Lung microvascular endothelial cell (primary cell): ENCODE data around the gene TAF11L4. TPM values are rescaled to one million over a fixed set of nuclear protein-coding genes. Genes with fewer than 3 reads are reported as not detected.

ENCODE experiments used
- total RNA-seq: library from RNA; depleted of rRNA; stranded (reverse); fragments of >200 nt; gene quantifications from 2 replicates; pipeline ENCODE4 v1.2.1, GENCODE V29; 2014

TAF11L4 gene
- total RNA-seq, 1 donor from 2014 or later, result not detected

Other genes with a start within 250 kb of the TAF11L4 start
- gene TAF11L2, start 23.6 kb upstream of the TAF11L4 start, total RNA-seq, result not detected in 2 replicates
- gene TAF11L3, start 3.4 kb upstream of the TAF11L4 start, total RNA-seq, result not detected in 2 replicates
- gene TAF11L5, start 3.4 kb downstream of the TAF11L4 start, total RNA-seq, result not detected in 2 replicates
- not detected in 2 replicates for gene TAF11L6, start 6.9 kb downstream of the TAF11L4 start, total RNA-seq
- not detected in 2 replicates for gene TAF11L7, start 64.0 kb downstream of the TAF11L4 start, total RNA-seq
- gene TAF11L8, start 69.2 kb downstream of the TAF11L4 start, total RNA-seq, result not detected in 2 replicates
- gene TAF11L9, start 72.6 kb downstream of the TAF11L4 start, total RNA-seq, result not detected in 2 replicates
- gene TAF11L10, start 76.0 kb downstream of the TAF11L4 start, total RNA-seq, result not detected in 2 replicates
- gene TAF11L11, start 82.4 kb downstream of the TAF11L4 start, total RNA-seq, result not detected in 2 replicates
- gene TAF11L12, start 88.6 kb downstream of the TAF11L4 start, total RNA-seq, result not detected in 2 replicates
- gene TAF11L13, start 110.3 kb downstream of the TAF11L4 start, total RNA-seq, result not detected in 2 replicates
- not detected in 2 replicates for gene TAF11L14, start 112.7 kb downstream of the TAF11L4 start, total RNA-seq